H7 (cell line): Measurements from ENCODE around the gene CALML6. TPM values are rescaled to one million over a fixed set of nuclear protein-coding genes. Genes with fewer than 3 reads are reported as not detected.

Source experiments
- DNase-seq: peaks from one replicate; pipeline ENCODE4 v3.0.0; 2012
- H3K27me3 ChIP-seq: 2 replicates; pipeline ENCODE4 v1.6.0; 2011; ENCODE audit warnings: mild to moderate bottlenecking, low read length; ENCODE audit not compliant: control insufficient read depth, insufficient read depth
- H3K36me3 ChIP-seq: replicated peaks from 2 replicates; pipeline ENCODE4 v1.5.1; 2011; ENCODE audit warnings: low read length; ENCODE audit not compliant: control insufficient read depth, insufficient read depth
- H3K4me3 ChIP-seq: 2 replicates; pipeline ENCODE4 v1.5.1; 2011; ENCODE audit warnings: low read depth, mild to moderate bottlenecking, control low read depth, low read length, moderate library complexity; ENCODE audit not compliant: insufficient read depth
- total RNA-seq: library from RNA; depleted of rRNA; stranded (reverse); fragments of >200 nt; shearing (Covaris generic); gene quantifications from 2 replicates; pipeline ENCODE4 v1.2.3, GENCODE V29; 2014

Gene CALML6
- total RNA-seq, 1 experiment from 2014 or later = 1.6 TPM

GRCh38 chr1:1898246-1898933 is 16.7 kb upstream of the CALML6 start:
- Histone ChIP-seq H3K4me3 (no peak overlapping the region), H3K27me3 (no peaks in the 10 kb centered on the region)

GRCh38 chr1:1899266-1899966 is 15.6 kb upstream of the CALML6 start:
- peak; percentile 82 for DNase-seq
- Histone ChIP-seq H3K36me3 (no peaks in the 10 kb centered on the region), H3K4me3 (no peak overlapping the region), H3K27me3 (no peaks in the 10 kb centered on the region)

More at GRCh38 chr1:1898246-1898933, 16.7 kb upstream of the CALML6 start:
- H3K36me3 ChIP-seq = no peaks in the 10 kb centered on the region
- DNase-seq = no peak

GRCh38 chr1:1899967-1900327 is 15.1 kb upstream of the CALML6 start:
- H3K27me3 ChIP-seq = no peaks in the 10 kb centered on the region

GRCh38 chr1:1900883-1901640 is 14.0 kb upstream of the CALML6 start:
- DNase-seq = no peak
- H3K27me3 ChIP-seq = no peaks in the 10 kb centered on the region
- no peak overlapping the region for H3K4me3 ChIP-seq
- H3K36me3 ChIP-seq = no peaks in the 10 kb centered on the region

More at GRCh38 chr1:1899967-1900327, 15.1 kb upstream of the CALML6 start:
- Histone ChIP-seq H3K36me3 (no peaks in the 10 kb centered on the region), H3K4me3 (no peak overlapping the region)
- DNase-seq = peak; percentile 50

- H3K36me3 ChIP-seq = no peaks in the 10 kb centered on the region
- no peak for DNase-seq
- H3K4me3 ChIP-seq = no peak overlapping the region
- H3K27me3 ChIP-seq = no peaks in the 10 kb centered on the region
These were observed 13.3 kb upstream of the CALML6 start for GRCh38 chr1:1901641-1902294.

- H3K4me3 ChIP-seq = no peak overlapping the region
- H3K27me3 ChIP-seq = peaks cover under 1% of the 10 kb centered on the region; the same call in 1 of the 2 replicates
- H3K36me3 ChIP-seq = no peaks in the 10 kb centered on the region
- no peak for DNase-seq
These were observed 11.8 kb upstream of the CALML6 start for GRCh38 chr1:1903224-1903623.

GRCh38 chr1:1906185-1907097 is 8.6 kb upstream of the CALML6 start:
- Histone ChIP-seq H3K4me3 (no peak overlapping the region), H3K27me3 (peaks cover 4% of the 10 kb centered on the region; the same call in 1 of the 2 replicates), H3K36me3 (no peaks in the 10 kb centered on the region)
- peak; percentile 94 for DNase-seq

GRCh38 chr1:1907098-1907736 is 7.8 kb upstream of the CALML6 start:
- no peak for DNase-seq
- H3K27me3 ChIP-seq = peaks cover 4% of the 10 kb centered on the region; the same call in 1 of the 2 replicates
- no peaks in the 10 kb centered on the region for H3K36me3 ChIP-seq
- no peak overlapping the region for H3K4me3 ChIP-seq

GRCh38 chr1:1908506-1908791 is 6.6 kb upstream of the CALML6 start:
- Histone ChIP-seq H3K27me3 (peaks cover 4% of the 10 kb centered on the region; the same call in 1 of the 2 replicates), H3K4me3 (peak overlapping the region; percentile 88), H3K36me3 (no peaks in the 10 kb centered on the region)
- no peak for DNase-seq

- no peaks in the 10 kb centered on the region for H3K36me3 ChIP-seq
- peak overlapping the region; percentile 57; the same call in 1 of the 2 replicates for H3K4me3 ChIP-seq
- H3K27me3 ChIP-seq = peaks cover 4% of the 10 kb centered on the region; the same call in 1 of the 2 replicates
- DNase-seq = no peak
These were observed 5.0 kb upstream of the CALML6 start for GRCh38 chr1:1910033-1910465.

GRCh38 chr1:1910651-1911331 is 4.3 kb upstream of the CALML6 start:
- no peak overlapping the region for H3K4me3 ChIP-seq
- peaks cover 4% of the 10 kb centered on the region; the same call in 1 of the 2 replicates for H3K27me3 ChIP-seq
- DNase-seq = no peak
- H3K36me3 ChIP-seq = no peaks in the 10 kb centered on the region

GRCh38 chr1:1911350-1912041 is 3.6 kb upstream of the CALML6 start:
- Histone ChIP-seq H3K36me3 (no peaks in the 10 kb centered on the region), H3K27me3 (peaks cover 4% of the 10 kb centered on the region; the same call in 1 of the 2 replicates)
- no peak for DNase-seq

More at GRCh38 chr1:1911350-1912041, 3.6 kb upstream of the CALML6 start:
- no peak overlapping the region for H3K4me3 ChIP-seq
